GM18873 (cell line): ENCODE results near the gene BRIP1.

ENCODE experiments used
- ATAC-seq: cut with Tn5 transposase; IDR thresholded peaks from one replicate; pipeline ENCODE4 v1.9.1; 2021; ENCODE audit warnings: mild to moderate bottlenecking, moderate library complexity, moderate number of reproducible peaks; ENCODE audit not compliant: unreplicated experiment, low FRiP score

BRIP1 gene

DNA sequence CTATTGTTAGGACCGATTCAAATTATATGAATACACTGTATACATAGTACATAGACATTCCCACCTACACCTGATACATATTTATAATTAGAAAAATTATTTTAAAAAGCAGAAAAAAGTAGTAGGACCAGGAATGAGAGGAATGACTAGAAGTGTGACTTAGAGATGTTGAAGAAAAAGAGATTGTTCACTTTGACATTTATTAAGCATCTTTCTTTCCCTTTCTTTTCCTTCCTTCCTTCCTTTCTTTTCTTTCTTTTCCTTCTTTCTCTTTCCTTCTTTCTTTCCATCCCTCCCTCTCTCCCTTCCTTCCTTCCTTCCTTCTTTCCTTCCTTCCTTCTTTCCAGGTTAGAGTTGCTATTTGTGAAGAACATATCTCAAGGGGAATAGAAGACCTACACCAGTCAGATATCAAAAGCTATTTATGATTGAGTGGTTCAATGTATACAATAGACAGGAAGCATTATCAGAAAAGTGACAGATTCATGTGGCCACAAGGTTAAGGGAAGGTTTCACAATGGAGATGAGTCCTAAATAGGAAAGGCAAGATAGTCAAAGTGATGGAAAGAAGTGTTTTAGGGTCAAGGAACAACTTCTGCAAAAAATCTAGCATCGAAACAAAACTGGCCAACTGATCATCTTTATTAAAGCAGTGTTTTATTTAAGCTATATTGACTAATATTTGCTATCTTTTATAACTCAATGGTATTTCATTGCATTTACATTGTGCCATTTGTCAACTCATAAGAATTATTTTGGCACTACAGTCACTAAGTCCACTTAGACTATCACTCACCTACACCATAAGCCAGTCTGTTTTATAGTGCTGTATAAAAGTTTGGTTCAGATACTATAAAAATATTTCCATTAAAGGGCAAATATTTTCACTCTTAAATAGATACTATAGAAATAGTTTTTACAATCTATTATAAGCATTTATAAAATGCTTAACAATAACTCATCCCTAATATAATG is 218.2 kb downstream of the BRIP1 start:
- no peak for ATAC-seq

DNA sequence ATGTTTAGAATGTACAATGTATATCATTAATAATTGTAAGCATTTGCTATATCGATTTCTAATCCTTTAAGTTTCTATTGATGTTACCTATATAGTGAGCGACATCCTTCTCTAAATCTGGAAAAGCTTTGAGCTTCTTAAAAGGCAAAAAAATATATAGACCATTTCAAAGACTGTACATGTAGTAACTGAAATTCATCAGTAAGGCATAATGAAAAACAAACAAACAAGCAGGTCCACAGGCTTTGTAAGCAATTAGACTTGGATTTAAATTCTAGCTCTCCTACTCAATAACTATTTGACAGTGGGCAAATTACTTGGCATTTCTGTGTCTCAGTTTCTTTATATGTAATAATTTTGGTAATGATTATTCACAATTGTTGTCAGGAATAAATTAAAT is 220.6 kb downstream of the BRIP1 start:
- no peak for ATAC-seq

DNA sequence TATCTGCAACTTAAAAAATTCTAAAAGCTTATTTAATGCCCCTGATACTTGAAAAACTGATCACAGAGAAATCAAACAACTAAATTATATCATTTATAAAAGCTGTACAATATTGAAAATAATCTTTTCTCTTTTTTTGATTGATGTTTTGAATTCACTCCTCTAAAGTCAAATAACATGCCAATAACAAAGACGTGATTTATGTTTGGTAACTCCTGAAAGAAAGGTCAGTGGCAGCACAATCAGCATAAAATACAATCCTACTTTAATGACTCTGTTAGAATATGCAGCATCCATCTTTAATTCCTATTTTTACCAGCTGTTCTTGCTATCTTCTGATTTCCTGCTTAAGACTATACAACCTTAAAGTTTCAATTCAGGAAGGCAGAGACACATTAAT is 221.6 kb downstream of the BRIP1 start:
- no peak for ATAC-seq

DNA sequence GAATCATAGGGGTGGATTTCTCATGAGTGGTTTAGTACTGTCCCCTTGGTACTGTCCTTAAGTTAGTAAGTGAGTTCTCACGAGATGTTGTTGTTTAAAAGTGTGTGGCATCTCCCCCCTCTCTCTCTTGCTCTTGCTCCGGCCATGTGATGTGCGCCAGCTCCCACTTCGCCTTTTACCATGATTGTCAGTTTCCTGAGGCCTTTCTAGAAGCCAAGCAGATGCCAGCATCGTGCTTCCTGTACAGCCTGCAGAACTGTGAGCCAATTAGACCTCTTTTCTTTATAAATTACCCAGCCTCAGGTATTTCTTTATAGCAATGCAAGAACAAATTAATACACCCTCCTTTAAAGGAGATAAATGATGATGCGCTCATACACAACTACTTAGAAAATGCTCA is 222.2 kb downstream of the BRIP1 start:
- ATAC-seq = no peak

DNA sequence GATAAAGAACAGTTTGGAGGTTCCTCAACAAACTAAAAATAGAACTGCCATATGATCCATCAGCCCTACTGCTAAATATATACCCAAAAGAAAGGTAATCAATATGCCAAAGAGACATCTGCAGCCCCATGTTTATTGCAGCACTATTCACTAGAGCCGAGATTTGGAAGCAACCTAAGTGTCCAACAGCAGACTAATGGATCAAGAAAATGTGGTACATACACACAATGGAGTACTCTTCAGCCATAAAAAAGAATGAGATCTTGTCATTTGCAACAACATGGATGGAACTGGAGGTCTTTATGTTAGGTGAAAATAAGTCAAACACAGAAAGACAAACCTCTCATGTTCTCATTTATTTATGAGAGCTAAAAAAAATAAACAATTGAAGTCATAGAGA is 223.5 kb downstream of the BRIP1 start:
- no peak for ATAC-seq

DNA sequence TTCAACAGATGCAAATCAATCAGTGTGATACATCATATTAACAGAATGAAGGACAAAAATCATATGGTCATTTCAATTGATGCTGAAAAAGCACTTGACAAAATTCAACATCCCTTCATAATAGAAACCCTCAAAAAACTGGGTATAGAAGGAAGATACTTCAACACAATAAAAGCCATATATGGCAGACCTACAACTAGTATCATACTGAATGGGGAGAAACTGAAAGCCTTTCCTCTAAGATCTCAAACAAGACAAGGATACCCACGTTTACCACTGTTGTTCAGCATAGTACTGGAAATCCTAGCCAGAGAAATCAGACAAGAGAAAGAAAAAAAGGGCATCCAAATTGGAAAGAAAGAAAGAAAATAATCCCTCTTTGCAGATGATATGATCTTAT is 225.2 kb downstream of the BRIP1 start:
- ATAC-seq = no peak

DNA sequence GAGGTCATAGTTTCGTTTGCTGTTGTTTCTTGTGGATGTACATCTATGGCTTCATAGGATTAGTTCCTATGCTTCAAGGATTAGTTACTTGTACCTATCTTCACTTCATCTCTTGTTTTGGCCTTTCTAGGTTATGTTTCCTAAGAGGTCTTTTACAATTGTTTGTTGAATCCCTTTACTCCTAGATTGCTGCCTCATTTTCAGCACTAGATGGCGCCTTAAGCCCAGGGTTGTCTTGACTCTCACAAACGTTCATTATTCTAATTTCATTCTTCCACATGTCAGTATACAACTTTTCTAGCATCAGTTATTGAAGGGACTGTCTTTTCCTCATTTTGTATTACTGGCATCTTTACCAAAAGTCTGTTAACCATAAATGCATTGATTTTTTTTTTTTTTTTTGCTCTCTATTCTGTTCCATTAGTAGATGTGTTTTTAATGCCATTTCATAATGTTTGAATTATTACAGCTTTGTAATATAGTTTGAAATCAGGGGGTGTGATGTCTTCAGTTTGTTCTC is 227.4 kb downstream of the BRIP1 start:
- no peak for ATAC-seq

DNA sequence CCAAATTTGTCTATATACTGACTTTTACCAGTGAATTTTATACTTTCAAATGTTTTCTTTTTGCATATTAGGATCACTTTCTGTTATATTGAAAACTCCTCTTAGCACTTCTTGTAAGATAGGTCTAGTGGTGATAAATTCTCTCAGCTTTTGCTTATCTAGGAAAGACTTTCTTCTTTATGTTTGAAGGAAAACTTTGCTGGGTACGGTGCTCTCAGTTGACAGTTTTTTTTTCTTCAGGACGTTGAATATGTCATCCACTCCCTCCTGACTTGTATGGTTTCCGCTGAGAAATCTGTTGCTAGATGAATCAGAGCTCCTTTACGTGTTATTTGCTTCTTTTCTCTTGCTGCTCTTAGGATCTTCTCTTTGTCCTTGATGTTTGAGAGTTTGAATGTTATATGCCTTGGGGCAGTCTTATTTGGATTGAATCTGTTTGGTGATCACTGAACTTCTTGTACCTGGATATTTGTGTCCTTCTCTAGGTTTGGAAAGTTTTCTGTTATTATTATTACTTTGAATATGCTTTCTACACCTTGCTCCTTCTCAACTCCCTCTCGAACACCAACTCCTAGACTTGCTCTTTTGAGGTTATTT is 228.3 kb downstream of the BRIP1 start:
- ATAC-seq = no peak

DNA sequence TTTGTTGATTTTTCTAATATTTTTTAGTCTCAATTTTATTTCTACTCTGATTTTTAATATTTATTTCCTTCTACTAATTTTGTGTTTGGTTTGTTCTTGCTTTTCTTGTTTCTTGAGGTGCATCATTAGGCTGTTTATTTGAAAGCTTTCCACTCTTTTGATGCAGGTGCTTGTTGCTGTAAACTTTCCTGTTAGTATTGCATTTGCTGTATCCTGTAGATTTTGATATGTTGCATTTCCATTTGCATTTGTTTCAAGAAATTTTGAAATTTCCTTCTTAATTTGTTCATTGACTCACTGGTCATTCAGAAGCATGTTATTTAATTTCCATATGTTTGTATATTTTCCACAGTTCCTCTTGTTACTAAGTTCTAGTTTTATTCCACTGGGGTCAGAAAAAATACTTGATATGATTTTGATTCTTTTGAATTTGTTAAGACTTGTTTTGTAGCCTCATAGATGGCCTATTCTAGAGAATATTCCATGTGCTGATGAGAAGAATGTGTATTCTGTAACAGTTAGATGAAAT is 229.3 kb downstream of the BRIP1 start:
- no peak for ATAC-seq

DNA sequence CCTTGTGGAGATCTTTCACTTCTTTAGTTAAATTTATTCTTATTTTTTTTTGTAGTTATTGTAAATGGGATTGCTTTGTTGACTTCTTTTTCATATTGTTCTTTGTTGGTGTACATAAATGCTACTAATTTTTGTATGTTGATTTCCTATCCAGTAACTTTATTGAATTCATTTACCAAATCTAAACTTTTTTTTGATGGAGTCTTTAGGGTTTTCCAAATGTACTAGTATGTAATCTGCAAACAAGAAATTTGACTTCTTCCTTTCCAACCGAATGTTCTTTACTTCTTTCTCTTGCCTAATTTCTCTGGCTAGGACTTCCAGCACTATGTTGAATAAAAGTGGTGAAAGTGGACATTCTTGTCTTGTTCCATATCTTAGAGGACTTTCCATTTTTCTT is 230.5 kb downstream of the BRIP1 start:
- no peak for ATAC-seq

DNA sequence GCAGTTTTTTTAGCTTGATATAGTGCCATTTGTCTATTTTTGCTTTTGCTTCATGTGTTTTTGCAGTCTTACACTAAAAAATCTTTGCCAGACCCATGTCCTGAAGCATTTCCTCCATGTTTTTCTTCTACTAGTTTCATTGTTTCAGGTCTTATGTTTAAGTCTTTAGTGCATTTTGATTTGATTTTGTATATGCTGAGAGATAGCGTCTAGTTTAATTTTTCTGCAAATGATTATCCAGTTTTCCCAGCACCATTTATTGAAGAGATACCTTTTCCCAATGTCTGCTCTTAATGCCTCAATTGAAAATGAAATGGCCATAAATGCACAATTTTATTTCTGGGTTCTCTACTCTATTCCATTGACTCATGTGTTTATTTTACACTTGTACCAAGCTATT is 231.5 kb downstream of the BRIP1 start:
- no peak for ATAC-seq
